SKM-1 (cell line): ENCODE results near the gene MAML2.
"Not testable (repeated sequence)": the region's sequence is repeated elsewhere in the genome, so short reads cannot be mapped to it uniquely, and the experiment has no call there.

Experiments
- DNase-seq: peaks from one replicate; lab custom pipeline; 2025; ENCODE audit not compliant: unreplicated experiment; lab: John Stamatoyannopoulos, UW

MAML2 gene

GRCh38 chr11:96193745-96194443 lies 149.1 kb downstream of the MAML2 start:
- DNase-seq, result no peak

GRCh38 chr11:96191752-96192151 lies 151.2 kb downstream of the MAML2 start:
- no peak for DNase-seq

- no peak for DNase-seq
Measured at GRCh38 chr11:96189351-96189750, 153.6 kb downstream of the MAML2 start.

GRCh38 chr11:96188243-96189006 lies 154.6 kb downstream of the MAML2 start:
- no peak for DNase-seq

- DNase-seq, result no peak
Measured at GRCh38 chr11:96187822-96188221, 155.2 kb downstream of the MAML2 start.

- DNase-seq, result no peak
Measured at GRCh38 chr11:96186806-96187205, 156.2 kb downstream of the MAML2 start.

- no peak for DNase-seq
Measured at GRCh38 chr11:96185220-96185768, 157.7 kb downstream of the MAML2 start.

- DNase-seq, result not testable (repeated sequence)
Measured at GRCh38 chr11:96180937-96181336, 162.1 kb downstream of the MAML2 start.

GRCh38 chr11:96180341-96180740 lies 162.7 kb downstream of the MAML2 start:
- no peak for DNase-seq

GRCh38 chr11:96179905-96180304 lies 163.1 kb downstream of the MAML2 start:
- DNase-seq, result no peak

GRCh38 chr11:96178887-96179279 lies 164.1 kb downstream of the MAML2 start:
- DNase-seq, result no peak

GRCh38 chr11:96178049-96178886 lies 164.7 kb downstream of the MAML2 start:
- DNase-seq, result no peak

- no peak for DNase-seq
Measured at GRCh38 chr11:96177146-96177545, 165.8 kb downstream of the MAML2 start.

- DNase-seq, result no peak
Measured at GRCh38 chr11:96173906-96174305, 169.1 kb downstream of the MAML2 start.

- DNase-seq, result no peak
Measured at GRCh38 chr11:96173422-96173821, 169.6 kb downstream of the MAML2 start.

GRCh38 chr11:96172604-96173003 lies 170.4 kb downstream of the MAML2 start:
- no peak for DNase-seq

- DNase-seq, result no peak
Measured at GRCh38 chr11:96169250-96169649, 173.7 kb downstream of the MAML2 start.

GRCh38 chr11:96168623-96169022 lies 174.4 kb downstream of the MAML2 start:
- DNase-seq, result peak; percentile 65

- DNase-seq, result no peak
Measured at GRCh38 chr11:96167787-96168186, 175.2 kb downstream of the MAML2 start.

- no peak for DNase-seq
Measured at GRCh38 chr11:96167203-96167758, 175.7 kb downstream of the MAML2 start.
